K562 (cell line): ENCODE results near the gene YPEL2. TPM values are rescaled to one million over a fixed set of nuclear protein-coding genes. Genes with fewer than 3 reads are reported as not detected.
"Not testable (repeated sequence)": the region's sequence is repeated elsewhere in the genome, so short reads cannot be mapped to it uniquely, and the experiment has no call there.

ENCODE experiments used
- HDAC1 ChIP-seq, 2 experiments: fragments of 450-650 bp; IDR thresholded peaks; 2 replicates each; pipeline ENCODE4 v1.6.1; 2016 to 2017; ENCODE audit warnings: inconsistent platforms in 1 of 2, mild to moderate bottlenecking in 1 of 2, moderate library complexity in 1 of 2
- KLF6 ChIP-seq: fragments of 250-450 bp; sonication (Bioruptor Pico); IDR thresholded peaks from 2 replicates; pipeline ENCODE4 v1.4.0; 2020; ENCODE audit warnings: mild to moderate bottlenecking, moderate library complexity, borderline replicate concordance
- MAZ ChIP-seq, 2 experiments: fragments of 450-650 bp in 1 of 2; sonication (generic) in 1 of 2; formaldehyde crosslinking; IDR thresholded peaks in 1 of 2; conservative IDR thresholded peaks in 1 of 2; 2 replicates each; pipeline versions ENCODE4 v1.4.0 to v1.5.0; 2020; ENCODE audit warnings: mild to moderate bottlenecking in 1 of 2, missing genetic modification reagents in 1 of 2
- ZNF644 ChIP-seq: fragments of 200-800 bp; sonication (Bioruptor generic); IDR thresholded peaks from 2 replicates; pipeline ENCODE4 v1.6.1; 2016; ENCODE audit warnings: low read depth, missing genetic modification characterization, missing compliant biosample characterization
- polyA plus RNA-seq, 8 experiments: library from polyadenylated mRNA; depleted of rRNA in 4 of 8; stranded (reverse) in 5 of 8; unstranded in 3 of 8; fragments of >200 nt; fragmentation: Nextera tagmentation in 2 of 8; fragmentation: Illumina TruSeq in 1 of 8; extraction: Ambion mirVana in 2 of 8; extraction: Trizol in 1 of 8; gene quantifications; 2 replicates each; pipeline versions ENCODE4 v1.2.1 to v1.2.3, GENCODE V29; 2011 to 2014; ENCODE audit warnings: inconsistent platforms in 1 of 8, missing spikeins in 1 of 8
- total RNA-seq, 7 experiments: library from RNA; depleted of rRNA in 6 of 7; stranded (reverse); fragments of >200 nt in 6 of 7; fragmentation: Illumina TruSeq in 2 of 7; extraction: Trizol in 2 of 7; gene quantifications; 2 replicates each; pipeline versions ENCODE4 v1.2.1 to v1.2.3, GENCODE V29; 2011 to 2021; ENCODE audit warnings: low replicate concordance in 1 of 7
- TF ChIP-seq, protein P1 (sequence below), 2 experiments: fragments of 450-650 bp in 1 of 2; sonication (generic) in 1 of 2; formaldehyde crosslinking in 1 of 2; IDR thresholded peaks; 2 replicates each; pipeline versions ENCODE4 v1.7.1 to v1.9.0; 2016 to 2022; ENCODE audit warnings: inconsistent platforms in 1 of 2, mild to moderate bottlenecking in 1 of 2, missing genetic modification reagents in 1 of 2
- TF ChIP-seq, protein P2 (sequence below), 2 experiments: fragments of 450-650 bp in 1 of 2; IDR thresholded peaks; 2 replicates each; pipeline ENCODE4 v1.6.1; 2011 to 2017; ENCODE audit warnings: low read depth in 2 of 2, antibody characterized with exemption in 1 of 2, borderline replicate concordance in 1 of 2, low read length in 1 of 2, mild to moderate bottlenecking in 1 of 2, mixed read lengths in 1 of 2; ENCODE audit not compliant: control insufficient read depth in 1 of 2
- TF ChIP-seq, protein P3 (sequence below): fragments of 450-650 bp; IDR thresholded peaks from 2 replicates; pipeline ENCODE4 v1.6.1; 2018; ENCODE audit not compliant: partially characterized antibody

The YPEL2 gene
- total and polyA plus RNA-seq, 9 of the 15 experiments (the other 6 are each of a cell fraction or from before 2014, with no cell fraction given), result 0.11 to 2.4 (median 0.47) TPM

DNA sequence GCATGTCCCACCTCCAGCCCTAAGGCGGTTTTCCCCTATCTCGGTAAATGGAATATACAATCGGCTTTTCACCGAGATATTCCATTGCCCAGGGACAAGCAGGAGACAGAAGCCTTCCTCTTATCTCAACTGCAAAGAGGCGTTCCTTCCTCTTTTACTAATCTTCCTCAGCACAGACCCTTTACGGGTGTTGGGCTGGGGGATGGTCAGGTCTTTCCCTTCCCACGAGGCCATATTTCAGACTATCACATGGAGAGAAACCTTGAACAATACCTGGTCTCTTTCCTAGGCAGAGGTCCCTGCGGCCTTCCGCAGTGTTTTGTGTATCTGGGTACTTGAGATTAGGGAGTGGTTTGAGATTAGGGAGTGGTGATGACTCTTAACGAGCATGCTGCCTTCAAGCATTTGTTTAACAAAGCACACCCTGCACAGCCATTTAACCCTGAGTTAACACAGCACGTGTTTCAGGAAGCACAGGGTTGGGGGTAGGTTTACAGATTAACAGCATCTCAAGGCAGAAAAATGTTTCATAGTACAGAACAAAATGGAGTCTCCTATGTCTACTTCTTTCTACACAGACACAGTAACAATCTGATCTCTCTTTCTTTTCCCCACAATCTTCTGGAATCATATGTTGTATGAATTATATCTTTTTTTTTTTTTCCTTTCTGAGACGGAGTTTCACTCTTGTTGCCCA lies 41.0 kb upstream of the YPEL2 start (continued):
- TF ChIP-seq, protein P1, sequence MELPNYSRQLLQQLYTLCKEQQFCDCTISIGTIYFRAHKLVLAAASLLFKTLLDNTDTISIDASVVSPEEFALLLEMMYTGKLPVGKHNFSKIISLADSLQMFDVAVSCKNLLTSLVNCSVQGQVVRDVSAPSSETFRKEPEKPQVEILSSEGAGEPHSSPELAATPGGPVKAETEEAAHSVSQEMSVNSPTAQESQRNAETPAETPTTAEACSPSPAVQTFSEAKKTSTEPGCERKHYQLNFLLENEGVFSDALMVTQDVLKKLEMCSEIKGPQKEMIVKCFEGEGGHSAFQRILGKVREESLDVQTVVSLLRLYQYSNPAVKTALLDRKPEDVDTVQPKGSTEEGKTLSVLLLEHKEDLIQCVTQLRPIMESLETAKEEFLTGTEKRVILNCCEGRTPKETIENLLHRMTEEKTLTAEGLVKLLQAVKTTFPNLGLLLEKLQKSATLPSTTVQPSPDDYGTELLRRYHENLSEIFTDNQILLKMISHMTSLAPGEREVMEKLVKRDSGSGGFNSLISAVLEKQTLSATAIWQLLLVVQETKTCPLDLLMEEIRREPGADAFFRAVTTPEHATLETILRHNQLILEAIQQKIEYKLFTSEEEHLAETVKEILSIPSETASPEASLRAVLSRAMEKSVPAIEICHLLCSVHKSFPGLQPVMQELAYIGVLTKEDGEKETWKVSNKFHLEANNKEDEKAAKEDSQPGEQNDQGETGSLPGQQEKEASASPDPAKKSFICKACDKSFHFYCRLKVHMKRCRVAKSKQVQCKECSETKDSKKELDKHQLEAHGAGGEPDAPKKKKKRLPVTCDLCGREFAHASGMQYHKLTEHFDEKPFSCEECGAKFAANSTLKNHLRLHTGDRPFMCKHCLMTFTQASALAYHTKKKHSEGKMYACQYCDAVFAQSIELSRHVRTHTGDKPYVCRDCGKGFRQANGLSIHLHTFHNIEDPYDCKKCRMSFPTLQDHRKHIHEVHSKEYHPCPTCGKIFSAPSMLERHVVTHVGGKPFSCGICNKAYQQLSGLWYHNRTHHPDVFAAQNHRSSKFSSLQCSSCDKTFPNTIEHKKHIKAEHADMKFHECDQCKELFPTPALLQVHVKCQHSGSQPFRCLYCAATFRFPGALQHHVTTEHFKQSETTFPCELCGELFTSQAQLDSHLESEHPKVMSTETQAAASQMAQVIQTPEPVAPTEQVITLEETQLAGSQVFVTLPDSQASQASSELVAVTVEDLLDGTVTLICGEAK (IDR thresholded peaks at IDR 0.05), result peak; percentile 49; the same call in 1 of the 2 replicates
- TF ChIP-seq, protein P1 (CRISPR knock-in tag; IDR thresholded peaks at IDR 0.05), result not testable (repeated sequence)
- TF ChIP-seq KLF6 (CRISPR knock-in tag) (peak; percentile 94), ZNF644 (tag) (peak; percentile 96), MAZ (CRISPR knock-in tag; conservative IDR thresholded peaks at IDR 0.05 in 1 of 2, IDR thresholded peaks at IDR 0.05 in 1 of 2) (peak; percentile 62 to 75; a peak in 3 of 4 replicates), HDAC1 (IDR thresholded peaks at IDR 0.05) (peak; percentile 35 to 95; a peak in 3 of 4 replicates)
- TF ChIP-seq, protein P2, sequence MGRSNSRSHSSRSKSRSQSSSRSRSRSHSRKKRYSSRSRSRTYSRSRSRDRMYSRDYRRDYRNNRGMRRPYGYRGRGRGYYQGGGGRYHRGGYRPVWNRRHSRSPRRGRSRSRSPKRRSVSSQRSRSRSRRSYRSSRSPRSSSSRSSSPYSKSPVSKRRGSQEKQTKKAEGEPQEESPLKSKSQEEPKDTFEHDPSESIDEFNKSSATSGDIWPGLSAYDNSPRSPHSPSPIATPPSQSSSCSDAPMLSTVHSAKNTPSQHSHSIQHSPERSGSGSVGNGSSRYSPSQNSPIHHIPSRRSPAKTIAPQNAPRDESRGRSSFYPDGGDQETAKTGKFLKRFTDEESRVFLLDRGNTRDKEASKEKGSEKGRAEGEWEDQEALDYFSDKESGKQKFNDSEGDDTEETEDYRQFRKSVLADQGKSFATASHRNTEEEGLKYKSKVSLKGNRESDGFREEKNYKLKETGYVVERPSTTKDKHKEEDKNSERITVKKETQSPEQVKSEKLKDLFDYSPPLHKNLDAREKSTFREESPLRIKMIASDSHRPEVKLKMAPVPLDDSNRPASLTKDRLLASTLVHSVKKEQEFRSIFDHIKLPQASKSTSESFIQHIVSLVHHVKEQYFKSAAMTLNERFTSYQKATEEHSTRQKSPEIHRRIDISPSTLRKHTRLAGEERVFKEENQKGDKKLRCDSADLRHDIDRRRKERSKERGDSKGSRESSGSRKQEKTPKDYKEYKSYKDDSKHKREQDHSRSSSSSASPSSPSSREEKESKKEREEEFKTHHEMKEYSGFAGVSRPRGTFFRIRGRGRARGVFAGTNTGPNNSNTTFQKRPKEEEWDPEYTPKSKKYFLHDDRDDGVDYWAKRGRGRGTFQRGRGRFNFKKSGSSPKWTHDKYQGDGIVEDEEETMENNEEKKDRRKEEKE (IDR thresholded peaks at IDR 0.05; ENCODE audit: borderline replicate concordance in 1 of 2, control insufficient read depth in 1 of 2, low read depth in 2 of 2, low read length in 1 of 2), result peak in 1 of 2 experiments; percentile 64; a peak in 1 of 4 replicates
- TF ChIP-seq, protein P3, sequence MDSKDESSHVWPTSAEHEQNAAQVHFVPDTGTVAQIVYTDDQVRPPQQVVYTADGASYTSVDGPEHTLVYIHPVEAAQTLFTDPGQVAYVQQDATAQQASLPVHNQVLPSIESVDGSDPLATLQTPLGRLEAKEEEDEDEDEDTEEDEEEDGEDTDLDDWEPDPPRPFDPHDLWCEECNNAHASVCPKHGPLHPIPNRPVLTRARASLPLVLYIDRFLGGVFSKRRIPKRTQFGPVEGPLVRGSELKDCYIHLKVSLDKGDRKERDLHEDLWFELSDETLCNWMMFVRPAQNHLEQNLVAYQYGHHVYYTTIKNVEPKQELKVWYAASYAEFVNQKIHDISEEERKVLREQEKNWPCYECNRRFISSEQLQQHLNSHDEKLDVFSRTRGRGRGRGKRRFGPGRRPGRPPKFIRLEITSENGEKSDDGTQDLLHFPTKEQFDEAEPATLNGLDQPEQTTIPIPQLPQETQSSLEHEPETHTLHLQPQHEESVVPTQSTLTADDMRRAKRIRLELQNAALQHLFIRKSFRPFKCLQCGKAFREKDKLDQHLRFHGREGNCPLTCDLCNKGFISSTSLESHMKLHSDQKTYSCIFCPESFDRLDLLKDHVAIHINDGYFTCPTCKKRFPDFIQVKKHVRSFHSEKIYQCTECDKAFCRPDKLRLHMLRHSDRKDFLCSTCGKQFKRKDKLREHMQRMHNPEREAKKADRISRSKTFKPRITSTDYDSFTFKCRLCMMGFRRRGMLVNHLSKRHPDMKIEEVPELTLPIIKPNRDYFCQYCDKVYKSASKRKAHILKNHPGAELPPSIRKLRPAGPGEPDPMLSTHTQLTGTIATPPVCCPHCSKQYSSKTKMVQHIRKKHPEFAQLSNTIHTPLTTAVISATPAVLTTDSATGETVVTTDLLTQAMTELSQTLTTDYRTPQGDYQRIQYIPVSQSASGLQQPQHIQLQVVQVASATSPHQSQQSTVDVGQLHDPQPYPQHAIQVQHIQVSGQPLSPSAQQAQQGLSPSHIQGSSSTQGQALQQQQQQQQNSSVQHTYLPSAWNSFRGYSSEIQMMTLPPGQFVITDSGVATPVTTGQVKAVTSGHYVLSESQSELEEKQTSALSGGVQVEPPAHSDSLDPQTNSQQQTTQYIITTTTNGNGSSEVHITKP, result peak; percentile 69
